Right forelimb (tissue), 1 donor: ENCODE data around the gene DNAJC1.

Experiments
- DNase-seq: peaks from one replicate; pipeline ENCODE4 v3.0.0-alpha.2; 2018

The DNAJC1 gene

DNA sequence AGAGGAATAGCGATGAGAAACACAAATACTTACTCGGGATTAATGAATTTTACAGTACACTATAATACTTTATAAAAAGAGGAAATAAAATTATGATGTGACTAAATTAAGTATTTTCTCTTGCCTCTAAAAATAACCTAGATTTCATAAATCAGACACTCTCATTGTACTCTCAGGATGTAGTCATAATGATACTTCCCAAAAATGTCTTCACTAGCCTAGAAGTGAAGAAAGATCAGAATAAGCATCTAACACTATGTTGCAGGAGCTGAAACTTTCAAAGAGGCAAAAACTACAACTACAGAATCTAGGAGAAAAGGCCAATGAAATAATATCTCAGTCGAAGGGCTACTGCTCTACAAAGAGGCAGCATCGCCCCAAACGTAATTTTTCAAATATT is 49.4 kb downstream of the DNAJC1 start:
- no peak for DNase-seq

DNA sequence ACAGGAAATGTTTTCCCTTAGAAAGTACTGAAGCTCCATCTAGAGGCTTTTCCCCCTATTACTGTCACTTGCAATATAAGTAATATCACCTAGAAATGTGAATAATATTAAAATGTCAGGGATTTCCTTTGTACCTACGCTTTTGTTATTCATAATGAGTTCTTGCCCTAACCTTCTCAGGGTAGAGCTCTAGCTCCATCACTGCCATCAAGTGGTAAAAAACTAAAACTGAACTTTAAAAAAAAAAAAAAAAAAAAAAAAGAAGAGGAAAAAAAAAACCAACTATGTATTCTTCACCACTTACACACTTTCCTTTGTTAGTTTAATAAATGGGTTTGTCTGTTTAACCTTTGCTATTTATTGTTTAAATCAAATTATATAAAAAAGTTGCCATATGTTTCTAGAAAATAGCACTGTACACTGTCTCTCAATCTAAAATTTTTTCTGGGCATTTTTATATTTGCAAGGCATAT is 49.9 kb downstream of the DNAJC1 start:
- no peak for DNase-seq

DNA sequence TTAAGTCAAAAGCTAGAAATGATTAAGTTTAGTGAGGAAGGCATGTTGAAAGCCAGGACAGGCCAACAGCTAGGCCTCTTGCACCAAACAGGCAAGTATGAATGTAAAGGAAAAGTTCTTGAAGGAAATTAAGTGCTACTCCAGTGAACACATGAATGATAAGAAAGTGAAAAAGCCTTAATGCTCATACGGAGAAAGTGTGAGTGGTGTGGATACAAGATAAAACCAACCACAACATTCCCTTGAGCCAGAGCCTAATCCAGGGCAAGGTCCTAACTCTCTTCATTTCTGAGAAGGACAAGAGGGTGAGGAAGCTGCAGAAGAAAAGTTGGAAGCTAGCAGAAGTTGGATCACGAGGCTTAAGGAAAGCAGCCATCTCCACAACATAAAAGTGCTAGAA is 53.0 kb downstream of the DNAJC1 start:
- DNase-seq = no peak

DNA sequence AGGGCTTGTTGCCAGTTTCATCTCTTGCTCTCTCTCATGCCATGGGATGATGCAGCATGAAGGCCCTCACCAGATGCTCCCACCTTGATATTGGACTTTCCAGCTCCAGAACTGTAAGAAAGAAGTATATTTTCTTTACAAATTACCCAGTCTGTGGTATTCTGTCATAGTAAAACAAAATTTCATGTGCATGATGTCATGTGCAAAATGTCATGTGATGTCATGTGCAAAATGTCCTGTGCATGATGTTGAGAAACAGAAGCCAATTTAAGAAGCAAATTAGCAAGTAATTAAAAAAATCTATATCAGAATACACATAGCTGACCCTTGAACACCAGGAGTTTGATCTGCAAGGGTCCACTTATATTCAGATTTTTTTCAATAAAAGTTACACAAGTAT is 56.6 kb downstream of the DNAJC1 start:
- no peak for DNase-seq

DNA sequence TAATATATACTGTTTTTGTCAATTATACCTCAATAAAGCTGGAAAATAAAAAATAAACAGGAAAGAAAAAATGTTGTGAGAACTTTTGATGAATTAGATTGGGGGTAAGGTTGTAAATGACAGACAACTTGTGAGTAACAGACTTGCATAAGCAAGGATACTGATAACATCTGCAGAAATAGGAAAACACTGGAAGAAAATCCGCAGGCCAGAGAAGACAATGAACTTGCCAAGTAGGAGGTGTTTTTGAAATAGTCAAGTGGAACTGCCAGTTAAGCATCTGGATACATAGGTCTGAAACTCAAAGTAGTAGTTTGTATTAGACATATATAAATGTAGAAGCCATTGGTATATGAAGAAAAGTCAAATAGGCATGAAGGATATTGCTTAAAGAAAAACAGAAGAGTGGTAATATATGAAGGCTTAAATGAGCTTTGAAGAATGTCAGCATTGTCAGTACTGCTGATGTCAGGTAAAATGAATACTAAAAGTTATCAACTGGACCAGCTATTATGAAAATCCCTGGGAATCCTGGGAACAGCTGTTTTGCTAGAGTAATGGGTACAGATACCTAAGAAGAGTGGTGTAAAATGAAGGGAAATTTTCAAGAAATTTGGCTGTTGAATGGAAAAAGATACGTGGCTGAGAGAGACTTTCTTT is 58.7 kb downstream of the DNAJC1 start:
- no peak for DNase-seq

DNA sequence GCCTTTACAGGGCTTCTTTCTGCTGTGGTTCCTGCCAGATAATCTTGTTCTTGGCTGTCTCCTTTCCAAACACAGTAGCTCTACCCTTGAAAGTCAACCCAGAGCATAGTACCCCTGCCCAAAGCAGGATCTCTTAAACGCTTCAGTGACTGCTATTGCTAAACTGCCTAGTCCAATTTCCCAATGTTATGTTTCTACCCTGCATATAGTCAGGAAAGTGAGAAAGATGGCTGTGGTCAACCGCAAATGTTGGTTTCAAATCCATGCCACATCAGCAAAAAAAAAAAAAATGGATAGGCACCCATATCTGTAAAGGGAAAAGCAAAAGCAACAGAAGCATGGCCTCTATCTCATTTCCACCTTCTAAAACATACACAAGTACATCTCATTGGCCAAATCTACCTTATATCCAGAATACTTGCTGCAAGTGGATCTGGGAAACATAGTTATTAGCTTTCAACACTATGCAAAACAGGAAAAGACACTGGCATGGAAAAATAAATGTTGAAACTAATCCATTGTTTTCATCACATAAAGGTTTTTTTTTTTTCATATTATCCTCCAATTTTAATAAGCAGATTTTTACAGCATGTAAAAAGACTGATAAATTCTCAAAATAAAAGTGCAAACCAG is 59.8 kb downstream of the DNAJC1 start:
- no peak for DNase-seq

DNA sequence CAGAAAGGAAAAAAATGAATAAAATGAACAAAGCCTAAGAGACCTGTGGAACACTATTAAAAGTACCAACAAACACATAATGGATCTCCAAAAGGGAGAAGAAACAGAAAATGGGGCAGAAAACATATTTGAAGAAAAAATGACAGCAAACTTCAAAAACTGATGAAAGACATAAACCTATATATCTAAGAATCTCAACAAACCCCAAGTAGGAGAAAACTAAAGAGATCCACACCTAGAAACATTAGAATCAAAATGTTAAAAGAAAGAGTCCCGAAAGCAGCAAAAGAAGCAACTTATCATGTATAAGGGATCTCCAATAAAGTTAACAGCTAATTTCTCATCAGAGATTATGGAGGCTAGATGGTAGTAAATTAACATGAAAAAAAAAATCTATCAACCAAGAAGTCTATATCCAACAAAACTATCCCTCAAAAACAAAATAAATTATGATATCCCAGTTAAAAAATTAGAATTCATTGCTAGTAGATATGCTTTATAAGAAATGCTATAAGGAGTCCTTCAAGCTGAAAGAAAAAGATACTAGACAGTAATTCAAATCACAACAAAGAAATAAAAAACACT is 68.0 kb downstream of the DNAJC1 start:
- no peak for DNase-seq

DNA sequence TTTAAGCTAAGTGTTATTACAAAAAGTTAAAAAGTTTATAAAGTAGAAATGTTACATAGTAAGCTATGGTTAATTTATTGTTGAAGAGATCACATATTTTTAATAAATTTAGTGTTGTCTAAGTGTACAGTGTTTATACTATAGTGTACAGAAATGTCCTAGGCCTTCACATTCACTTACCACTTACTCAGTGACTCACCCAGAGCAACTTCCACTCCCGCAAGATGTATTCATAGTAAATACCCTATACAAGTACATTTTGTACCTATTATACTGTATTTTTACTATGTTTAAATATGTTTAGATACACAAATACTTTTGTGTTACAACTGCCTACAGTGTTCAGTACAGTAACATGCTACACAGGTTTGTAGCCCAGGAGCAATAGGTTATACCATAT is 69.2 kb downstream of the DNAJC1 start:
- DNase-seq = no peak

DNA sequence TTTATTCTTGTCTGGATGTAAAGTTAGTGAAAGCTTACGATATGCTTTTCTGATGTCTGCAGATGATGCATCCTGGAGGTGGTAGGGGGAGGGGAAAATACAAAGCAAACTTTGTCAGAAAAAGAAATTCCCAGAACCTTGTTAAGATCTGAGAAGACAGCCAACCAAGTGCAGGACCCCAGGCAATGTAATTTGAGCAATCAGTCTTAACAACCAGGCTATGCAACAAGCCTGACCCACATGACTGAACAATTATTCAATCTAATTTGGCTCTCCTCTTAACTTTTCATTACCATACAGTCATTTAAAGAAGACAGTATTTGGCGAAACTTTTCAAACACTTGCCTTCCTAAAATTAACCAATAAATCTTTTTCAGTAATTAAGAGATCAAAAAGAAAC is 74.5 kb downstream of the DNAJC1 start:
- no peak for DNase-seq

DNA sequence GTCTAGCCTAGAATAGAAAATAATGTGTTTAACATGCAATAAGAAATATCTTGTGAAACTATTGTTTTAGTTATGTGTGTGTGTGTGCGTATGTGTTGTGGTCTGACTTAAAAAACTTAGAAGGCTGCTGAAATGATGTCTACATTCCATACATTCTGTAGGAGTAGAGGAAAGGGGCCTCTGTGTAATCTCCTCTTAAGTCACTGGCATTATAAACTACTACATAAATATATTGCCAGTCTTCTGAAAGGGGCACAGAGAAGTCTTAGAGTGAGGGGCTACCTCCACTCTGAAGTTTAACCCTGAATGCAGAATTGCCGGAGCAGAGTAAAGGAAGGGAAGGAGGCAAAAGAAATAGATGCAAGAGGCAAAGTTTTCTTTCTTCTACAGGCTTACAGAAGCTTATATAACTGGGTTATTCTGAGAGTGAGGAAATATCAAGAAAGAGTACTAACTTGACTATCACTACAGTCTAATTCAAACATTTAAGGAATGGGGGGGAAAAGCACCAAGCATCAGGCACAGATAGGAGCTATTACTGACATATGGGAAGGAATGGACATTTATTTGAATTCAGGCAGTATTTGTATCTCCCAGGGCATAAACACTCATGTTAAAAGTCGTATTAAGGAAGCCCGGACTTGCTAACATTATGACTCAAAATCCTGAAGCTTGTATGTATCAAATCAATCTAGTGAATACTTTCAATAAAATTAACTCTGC is 75.7 kb downstream of the DNAJC1 start:
- no peak for DNase-seq

DNA sequence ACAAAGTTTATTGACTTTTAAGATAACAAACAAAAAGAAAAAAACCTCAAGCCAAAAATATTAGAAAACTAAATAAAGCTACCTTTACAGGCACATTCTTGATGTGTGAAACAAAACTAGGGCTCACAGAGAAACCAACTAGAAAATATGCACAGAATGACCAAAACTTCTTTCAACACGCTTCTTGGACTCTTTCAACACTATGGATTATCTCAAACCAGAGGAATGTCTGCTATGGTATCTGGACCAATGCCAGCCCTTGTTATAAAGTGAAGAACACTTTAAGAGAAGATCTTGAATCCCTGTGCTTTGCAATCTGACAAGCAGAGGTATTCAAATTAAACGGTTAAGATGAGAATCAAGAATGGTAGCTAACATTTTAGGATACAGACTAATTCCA is 76.6 kb downstream of the DNAJC1 start:
- no peak for DNase-seq

DNA sequence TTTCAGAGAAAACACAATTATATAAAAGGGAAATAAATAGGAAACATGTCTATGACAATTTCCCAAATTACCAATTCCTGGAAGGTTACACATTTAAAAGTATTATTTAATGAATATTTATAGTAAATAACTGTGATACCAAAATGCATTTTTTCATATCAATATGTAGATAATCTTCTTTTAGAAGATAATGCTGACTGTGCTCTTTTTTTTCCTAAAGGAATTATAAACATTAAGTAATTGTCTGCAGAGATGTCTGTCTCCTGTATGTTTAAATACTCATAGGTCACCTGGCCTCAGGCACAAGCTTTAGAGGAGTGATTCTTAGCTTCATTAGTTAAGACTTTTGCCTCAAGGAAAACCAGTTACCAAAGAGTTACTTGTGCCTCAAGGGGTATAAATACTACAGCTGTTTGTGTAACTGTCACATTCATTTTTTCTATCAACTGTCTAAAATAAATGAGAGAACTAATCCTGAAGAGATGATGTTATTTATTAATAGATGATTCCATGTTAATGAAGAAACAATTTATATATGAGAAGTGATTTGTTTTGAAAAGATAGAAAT is 77.1 kb downstream of the DNAJC1 start:
- DNase-seq = no peak

DNA sequence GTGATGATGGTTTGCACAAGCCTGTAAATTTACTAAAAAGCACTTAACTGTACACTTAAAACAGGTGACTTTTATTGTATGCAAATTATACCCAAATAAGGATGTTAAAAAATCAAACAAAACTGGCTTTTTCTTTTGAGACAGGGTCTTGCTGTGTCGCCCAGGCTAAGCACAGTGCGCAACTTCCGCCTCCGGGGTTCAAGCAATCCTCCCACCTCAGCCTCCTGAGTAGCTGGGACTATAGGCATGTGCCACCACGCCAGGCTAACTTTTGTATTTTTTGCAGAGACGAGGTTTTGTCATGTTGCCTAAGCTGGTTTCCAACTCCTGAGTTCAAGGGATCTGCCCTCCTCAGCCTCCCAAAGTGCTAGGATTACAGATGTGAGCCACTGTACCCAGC is 77.7 kb downstream of the DNAJC1 start:
- no peak for DNase-seq

DNA sequence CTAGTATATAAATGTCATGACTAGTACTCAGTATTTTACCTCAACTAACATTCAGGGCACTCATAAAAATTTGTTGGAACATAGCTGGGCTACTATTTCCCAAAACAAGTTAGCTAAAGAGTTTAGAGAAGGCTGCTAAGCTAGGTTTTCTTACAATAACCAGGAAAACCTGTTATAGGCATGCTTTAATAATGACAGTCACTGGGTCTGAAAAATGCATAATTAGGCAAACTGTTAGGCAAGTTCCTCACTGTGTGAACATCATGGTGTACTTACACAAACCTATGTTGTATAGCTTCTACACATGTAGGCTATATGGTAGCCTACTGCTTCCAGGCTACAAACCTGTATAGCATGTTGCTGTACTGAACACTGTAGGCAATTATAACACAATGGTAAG is 79.0 kb downstream of the DNAJC1 start:
- DNase-seq = no peak

DNA sequence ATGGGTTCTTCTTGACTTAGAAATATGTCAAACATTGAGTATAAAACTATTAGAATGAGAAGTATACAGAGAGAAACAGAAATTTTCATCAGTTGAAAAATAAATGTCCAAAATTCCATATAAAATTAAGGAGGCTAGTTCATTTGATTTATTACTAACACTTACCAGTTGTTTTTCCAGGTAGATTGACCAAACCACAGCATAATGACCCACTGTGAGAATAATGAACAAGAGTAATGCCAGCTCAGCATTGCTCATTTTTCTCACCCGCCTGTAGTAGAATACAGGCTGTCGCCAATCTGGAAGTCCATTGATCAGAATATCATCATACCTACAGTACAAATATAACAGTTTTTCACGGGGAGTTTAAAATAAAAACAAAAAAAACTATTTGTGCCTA is 82.9 kb downstream of the DNAJC1 start:
- no peak for DNase-seq

DNA sequence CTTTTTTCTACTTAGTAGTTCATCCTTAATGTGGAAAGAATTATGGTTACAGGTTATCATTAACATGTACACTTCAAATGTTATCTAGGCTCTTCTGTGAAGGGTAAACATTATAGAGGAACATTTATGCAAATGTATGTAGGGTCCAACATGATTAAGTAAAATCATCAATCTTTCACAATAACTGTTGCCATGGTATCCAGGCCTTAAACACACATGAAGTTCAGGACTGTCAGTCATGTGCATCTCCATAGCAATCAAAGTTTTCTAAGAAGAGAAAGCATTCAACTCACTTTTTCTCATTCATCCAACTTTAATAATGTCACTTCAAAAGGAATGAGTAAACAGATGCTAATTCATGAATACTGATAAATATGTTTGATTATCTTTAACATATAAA is 83.6 kb downstream of the DNAJC1 start:
- no peak for DNase-seq

DNA sequence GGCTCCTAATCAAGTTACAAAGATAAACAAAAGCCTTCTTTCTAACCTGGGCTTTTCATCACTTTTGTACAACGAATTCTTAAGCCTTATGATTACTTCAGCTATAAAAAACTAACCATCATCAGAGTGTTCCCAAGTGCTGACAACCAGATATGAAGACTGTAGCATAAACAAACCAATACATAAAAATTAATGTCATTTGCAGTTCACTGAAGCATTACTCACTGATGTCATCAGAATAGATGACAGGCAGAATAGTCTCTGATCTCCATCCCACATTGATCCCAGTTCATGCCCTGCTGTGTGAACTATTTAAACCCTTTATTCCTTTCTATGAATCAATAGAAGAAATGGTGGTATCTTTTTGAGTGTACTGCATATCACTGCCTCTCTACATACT is 84.4 kb downstream of the DNAJC1 start:
- DNase-seq = no peak

DNA sequence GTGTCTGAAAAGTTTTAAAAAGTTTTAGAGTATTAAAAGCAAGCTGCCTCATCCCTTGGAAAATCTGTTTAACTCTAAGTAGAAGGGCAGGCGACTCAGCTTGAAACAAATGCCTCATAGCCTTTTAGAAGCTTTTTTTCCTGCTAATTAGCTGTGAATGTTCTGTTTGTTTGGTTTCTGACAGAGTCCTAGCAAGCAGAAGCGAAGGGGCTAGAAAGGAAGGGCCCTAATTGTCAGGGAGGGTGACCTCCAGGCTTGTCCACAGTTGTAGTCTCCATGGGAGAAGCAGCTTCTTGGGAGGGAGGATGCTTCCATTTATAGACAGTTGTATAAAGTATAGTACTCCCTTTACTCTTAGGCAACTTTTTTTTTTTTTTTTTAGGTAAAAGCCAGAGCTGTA is 90.9 kb downstream of the DNAJC1 start:
- DNase-seq = no peak

DNA sequence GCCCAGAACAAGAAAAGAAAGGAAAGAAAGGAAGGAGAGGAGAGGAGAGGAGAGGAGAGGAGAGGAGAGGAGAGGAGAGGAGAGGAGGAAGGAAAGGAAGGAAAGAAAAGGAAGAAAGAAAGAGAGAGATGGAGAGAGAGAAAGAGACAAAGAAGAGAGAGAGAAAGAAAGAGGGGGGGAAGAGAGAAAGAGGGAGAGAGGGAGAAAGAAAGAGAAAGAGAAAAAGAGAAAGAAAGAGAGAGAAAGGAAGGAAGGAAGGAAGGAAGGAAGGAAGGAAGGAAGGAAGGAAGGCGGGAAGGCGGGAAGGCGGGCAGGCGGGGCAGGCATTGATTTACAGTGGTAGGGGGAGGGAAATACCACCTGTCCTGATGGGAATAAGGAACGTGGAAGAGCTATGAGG is 92.7 kb downstream of the DNAJC1 start:
- DNase-seq = no peak

DNA sequence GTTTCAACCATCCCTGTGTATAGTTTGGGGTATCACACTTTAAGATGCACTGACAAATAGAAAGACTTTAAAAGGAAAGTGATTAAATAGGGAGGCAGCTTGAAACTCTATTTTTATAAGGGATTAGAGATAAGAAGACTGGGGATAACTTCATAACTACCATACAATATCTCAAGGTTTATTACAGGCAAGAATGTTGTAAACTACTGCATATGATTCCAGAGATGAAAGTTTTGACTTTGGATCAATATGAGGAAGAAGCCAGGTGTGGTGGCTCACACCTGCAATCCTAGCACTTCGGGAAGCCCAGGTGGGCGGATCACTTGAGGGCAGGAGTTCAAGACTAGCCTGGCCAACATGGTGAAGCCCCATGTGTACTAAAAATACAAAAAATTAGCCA is 96.1 kb downstream of the DNAJC1 start:
- DNase-seq = no peak

DNA sequence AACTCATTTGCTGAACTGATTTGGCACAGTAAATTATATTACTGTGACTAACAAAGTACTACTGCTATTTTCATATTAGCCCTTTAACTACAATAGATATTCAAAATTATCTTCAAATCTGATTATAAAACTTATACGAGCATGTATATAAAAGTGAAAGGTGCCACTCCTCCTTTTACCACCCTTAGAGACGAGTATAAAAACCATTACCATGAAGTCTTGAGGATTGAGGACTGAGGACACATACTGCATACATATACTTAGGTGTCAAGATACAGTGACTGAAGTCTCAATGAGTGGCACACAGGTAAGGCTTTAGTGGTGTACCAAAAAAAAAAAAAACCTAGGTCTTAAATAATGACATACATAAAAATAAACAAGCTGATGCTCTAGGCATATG is 98.6 kb downstream of the DNAJC1 start:
- DNase-seq = no peak

DNA sequence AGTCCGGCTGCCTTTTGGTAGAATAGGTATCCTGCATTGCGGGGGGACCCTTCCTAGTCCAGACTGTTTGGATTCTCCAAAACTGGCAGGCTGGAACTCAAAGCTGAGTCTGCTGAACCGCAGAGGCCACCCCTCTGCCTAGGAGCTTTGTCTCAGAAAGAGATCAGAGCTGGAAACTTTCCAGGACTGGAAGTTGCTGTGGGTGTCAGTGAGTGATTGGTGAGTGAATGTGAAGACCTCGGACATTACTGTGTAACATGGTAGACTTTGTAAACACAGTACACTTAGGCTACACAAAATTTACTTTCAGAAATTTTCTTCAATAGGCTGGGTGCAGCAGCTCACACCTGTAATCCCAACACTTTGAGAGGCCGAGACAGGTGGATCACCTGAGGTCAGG is 103.8 kb downstream of the DNAJC1 start:
- no peak for DNase-seq

DNA sequence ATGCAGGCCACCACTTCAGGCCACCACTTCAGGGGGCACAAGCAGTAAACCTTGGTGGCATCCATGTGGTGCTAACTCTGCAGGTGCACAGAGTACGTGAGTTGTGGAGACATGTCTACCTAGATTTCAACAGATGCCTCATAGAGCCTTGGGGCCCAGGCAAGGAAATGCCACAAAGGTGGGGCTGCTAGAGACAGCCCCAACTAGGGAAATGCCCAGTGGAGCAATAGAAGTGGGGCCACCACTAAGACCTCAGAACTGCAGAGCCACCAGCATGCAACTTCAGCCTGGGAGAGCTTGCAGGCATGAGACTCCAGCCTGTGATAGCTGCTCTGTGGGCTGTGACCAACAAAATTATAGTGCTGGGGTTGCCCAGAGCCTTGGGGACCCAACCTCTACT is 107.6 kb downstream of the DNAJC1 start:
- DNase-seq = no peak
